Activated CD8-positive, alpha-beta memory T cell treated with anti-CD3 and anti-CD28 coated beads, Interleukin-2, amount 50 U/mL, for 1 hour (primary cell): ENCODE measurements around the gene ERRFI1.
"Not testable (repeated sequence)": the region's sequence is repeated elsewhere in the genome, so short reads cannot be mapped to it uniquely, and the experiment has no call there.

Experiments
- DNase-seq: peaks from one replicate; pipeline ENCODE4 v3.0.0-alpha.2; 2020; ENCODE audit errors: extremely low read depth

ERRFI1 gene, protein sequence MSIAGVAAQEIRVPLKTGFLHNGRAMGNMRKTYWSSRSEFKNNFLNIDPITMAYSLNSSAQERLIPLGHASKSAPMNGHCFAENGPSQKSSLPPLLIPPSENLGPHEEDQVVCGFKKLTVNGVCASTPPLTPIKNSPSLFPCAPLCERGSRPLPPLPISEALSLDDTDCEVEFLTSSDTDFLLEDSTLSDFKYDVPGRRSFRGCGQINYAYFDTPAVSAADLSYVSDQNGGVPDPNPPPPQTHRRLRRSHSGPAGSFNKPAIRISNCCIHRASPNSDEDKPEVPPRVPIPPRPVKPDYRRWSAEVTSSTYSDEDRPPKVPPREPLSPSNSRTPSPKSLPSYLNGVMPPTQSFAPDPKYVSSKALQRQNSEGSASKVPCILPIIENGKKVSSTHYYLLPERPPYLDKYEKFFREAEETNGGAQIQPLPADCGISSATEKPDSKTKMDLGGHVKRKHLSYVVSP

DNA sequence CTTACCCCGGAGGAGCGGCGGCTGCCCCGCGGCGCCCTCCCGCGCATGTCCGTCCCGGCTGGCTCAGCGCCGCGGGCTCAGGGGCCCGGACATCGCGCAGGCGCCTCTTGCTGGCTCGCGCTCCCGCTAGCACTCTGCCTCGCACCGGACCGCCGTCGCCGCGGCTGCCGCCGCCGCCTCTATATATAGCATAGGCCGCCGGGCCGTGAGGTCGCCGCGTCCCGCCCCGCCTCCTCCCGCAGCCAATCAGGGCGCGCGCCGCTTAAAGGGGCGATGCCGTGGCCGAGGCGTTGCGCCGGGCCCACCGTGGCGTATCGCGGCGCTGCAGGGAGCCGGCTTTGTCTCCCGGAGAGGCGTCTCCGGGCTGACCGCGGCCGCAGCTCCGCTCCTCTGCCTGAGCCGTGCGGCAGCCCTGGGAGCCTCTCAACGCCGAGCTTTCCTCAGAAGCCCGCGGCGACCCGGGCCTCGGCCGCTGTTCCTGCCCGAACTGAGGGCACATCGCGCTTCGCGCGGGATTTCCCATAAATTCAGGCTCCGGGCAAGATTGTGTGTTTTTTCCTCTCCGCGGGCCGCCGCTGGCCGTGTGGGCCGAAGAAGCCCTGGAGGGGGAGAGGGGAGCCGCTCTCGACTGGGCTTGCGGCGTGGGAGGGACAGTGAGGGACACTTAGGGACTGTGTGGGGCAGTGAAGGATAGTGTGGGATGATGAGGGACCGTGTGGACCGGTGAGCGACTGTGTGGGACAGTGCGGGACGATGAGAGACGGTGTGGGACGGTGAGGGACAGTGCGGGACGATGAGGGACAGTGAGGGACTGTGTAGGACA lies at the start of gene ERRFI1:
Gene ERRFI1, minus strand, starts transcription at position 157 of the 823 bp plus-strand sequence. CDS start 10,690 bp downstream, outside the sequence.
- peak; percentile 59 for DNase-seq

DNA sequence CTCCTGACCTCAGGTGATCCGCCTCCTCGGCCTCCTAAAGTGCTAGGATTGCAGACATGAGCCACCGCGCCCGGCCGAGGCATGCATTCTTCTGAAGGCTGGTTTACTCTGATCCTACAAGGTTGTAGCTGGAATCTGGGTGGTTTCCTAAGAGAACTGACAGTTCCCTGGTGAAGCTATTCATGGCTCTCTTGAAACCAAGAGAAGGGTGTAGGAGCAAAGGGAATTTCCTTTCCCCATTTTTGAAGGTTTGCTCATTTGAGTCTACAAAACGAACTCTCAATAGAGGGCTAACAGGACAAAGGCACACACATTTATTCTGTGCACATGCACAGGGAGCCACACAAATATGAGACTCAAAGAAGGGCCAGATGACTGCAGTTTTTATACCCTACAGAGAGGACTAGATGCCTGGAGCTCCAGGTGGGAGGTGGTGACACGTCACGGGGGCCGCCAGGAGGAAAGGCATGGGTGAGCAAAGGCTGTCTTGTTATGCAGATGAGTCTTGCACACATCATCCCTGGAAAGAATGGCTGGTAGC lies 49.5 kb upstream of the ERRFI1 start:
- DNase-seq, result no peak

DNA sequence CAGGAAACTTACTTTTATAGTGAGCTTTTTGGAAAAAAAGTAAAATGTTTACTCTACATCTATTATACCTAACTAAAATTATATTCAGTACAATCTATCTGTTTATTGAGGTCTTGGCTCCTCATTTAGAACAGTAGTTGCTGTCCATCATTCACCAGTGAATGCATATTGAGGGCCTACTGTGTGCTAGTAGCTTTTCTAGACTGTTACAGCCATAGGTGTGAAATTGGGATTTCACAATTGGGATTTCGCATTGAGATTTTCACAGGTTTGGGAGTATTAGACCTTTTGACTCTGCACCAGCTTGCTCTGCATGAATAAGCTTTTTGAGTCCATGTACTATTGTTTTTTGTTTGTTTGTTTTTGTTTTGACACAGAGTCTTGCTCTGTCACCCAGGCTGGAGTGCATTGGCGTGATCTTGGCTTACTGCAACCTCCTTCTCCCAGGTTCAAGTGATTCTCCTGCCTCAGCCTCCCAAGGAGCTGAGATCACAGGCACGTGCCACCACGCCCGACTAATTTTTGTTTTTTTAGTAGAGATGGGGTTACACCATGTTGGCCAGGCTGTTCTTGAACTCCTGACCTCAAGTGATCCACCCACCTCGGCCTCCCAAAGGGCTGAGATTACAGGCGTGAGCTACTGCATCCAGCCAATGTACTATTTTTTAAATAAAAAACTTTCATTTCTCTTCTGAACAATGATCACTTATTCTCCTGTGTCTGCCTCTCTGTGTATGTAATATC lies 47.2 kb upstream of the ERRFI1 start:
- no peak for DNase-seq

DNA sequence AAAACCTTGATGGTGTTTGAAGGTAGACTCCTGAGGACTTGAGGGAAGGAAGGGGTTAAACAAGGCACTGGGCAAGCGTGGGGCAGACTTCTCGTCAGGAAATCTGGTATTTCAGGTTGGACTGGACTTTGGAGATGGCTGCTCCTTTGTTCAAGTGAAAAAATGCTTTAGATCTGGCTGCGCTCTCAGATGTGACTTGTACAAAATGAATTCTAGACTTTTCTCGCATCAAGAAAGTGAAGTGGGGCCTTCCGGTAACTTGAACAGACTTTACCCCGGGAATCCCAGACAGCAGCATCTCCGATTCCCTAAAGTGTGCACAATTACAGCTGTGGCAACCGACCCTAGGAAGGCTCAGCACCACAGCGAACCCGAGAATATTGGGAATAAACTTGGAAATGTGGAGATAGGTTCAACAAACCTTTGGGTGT lies 44.3 kb upstream of the ERRFI1 start:
- no peak for DNase-seq

DNA sequence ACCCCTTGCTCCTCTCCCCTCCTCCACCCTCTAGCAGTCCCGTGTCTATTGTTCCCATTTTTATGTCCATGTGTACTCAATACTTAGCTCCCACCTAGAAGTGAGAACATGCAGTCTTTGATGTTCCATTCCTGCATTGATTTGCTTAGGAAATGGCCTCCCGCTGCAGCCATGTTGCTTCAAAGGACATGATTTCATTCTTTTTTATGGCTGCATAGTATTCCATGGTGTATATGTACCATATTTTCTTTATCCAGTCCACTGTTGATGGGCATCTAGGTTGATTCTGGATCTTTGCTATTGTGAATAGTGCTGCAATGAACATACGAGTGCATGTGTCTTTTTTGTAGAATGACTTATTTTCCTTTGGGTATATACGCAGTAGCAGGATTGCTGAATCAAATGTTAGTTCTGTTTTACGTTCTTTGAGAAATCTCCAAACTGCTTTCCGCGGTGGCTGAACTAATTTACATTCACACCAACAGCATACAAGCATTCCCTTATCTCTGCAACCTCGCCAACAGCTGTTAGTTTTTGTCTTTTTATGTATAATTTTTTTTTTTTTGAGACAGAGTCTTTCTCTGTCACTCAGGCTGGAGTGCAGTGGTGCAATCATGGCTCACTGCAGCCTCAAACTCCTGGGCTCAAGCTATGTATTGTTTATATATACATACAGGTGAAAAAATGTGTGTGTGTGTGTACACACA lies 43.7 kb upstream of the ERRFI1 start:
- not testable (repeated sequence) for DNase-seq

DNA sequence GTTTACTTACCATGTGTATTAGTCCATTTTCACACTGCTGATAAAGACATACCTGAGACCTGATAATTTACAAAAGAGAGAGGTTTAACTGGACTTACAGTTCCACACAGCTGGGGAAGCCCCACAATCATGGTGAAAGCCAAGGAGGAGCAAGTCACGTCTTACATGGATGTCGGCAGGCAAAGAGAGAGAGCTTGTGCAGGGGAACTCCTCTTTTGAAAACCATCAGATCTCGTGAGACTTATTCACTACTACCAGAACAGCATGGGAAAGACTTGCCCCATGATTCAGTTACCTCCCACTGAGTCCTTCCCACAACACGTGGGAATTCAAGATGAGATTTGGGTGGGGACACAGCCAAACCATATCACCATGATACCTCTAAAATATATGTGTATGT lies 39.3 kb upstream of the ERRFI1 start:
- no peak for DNase-seq

DNA sequence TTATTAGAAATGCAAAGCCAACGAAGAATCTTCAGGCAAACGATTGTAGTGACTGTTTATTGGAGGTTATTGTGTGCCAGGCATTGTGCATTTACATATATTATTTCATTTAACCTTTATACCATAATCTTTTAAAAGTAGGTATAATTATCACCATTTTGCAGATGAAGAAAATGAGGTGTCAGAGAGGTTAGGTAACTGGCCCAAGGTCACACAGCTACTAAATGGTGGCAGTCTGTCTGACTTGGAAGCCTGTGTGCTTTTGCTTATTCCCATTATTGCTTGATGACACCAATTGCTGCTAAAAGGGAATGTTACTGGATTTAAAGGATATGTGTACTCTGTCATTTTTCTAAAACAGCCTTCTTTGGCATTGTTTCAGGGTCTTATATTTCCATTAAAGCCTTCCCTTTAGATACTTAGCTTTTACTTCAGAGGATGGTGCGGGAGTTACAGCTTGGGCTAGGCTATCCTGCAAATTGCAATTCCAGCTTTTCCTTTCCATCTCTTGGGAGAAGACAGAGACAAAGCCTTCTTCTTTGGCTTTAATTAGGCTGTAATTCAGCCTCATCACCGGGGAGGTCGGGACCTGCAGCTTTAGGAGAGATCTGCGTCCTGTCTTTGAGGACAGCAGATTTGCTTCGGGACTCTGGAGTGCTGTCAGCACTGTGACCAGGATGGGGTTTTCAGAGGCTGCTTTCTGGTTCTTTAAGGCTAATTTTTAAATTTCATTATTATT lies 37.4 kb upstream of the ERRFI1 start:
- no peak for DNase-seq

DNA sequence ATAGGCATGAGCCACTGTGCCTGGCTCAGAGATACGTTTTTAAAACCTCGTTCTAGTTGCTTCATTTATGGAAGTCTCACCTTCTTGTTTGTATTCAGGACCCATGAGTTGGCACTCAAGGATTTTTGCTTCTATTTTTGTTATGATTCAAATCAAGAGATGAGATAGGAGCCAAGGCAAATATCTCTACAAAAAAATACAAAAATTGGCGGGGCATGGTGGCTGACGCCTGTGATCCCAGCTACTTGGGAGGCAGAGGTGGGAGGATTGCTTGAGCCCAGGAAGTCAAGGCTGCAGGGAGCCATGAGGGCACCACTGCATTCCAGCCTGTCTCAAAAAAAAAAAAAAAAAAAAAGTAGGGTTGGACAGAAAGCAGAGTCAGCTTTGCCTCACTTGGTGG lies 36.8 kb upstream of the ERRFI1 start:
- no peak for DNase-seq

DNA sequence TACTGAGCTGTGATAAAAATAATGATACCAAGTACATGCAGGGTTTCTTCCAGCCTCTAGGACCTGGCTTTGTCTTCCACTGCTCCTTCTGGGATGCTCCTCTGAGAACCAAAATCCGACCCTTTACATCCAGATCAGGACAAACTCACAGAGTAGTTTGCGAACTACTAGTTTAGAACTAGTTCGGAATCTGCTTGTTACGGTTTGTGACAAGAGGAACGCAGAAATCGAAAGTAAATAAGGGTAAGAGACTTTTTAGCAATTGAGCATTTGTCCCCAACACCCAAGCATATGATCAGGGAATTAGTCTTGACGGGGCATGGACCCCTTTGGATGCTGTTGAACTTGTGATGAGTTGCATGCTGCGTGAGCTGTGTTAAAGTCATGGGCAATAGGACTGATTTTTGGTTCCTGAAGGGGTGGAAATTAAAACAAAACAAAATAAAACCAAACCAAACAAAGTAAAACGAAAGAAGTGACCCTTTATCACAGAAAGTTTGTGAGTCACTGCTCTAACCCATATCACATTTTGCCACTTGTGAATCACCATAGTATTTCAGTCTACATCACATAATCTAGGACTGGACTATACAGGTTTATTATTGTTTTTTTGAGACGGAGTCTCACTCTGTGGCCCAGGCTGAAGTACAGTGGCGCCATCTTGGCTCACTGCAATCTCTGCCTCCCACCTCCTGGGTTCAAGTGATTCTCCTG lies 35.7 kb upstream of the ERRFI1 start:
- DNase-seq, result no peak

DNA sequence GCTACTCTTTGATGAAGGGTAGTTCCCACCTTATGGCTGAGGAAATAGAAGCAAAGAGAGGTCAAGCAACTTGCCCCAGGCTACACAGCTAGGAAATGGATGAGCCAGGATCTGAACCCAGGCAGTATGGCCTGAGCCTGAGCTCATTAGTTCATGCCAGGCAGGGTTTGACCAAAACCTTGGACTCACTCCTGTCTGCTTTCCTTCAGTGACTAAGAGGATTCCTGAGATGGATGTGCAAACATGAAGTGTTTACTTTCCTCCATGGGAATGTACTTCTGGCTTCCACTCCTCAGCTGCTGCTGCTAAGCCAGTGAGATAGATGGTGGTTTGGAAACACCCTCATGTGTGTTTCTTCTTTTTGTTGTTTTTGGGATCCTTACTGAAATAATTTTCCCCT lies 35.1 kb upstream of the ERRFI1 start:
- no peak for DNase-seq

DNA sequence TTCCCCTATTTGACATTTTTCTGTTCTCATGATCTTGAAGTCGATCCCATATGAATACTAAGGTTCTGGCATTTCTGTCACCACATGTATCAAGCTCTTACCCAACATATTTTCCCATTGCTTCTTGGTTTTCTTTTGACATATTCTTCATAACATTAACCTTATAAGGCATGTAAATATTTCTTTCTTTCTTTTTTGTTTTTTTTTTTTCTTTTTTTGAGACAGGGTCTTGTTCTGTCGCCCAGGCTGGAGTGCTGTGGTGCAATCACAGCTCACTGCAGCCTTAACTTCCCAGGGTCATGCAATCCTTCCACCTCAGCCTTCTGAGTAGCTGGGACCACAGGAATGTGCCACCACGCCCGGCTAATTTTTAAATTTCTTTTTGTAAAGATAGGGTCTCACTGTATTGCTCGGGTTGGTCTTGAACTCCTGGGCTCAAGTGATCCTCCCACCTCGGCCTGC lies 33.1 kb upstream of the ERRFI1 start:
- DNase-seq, result no peak

DNA sequence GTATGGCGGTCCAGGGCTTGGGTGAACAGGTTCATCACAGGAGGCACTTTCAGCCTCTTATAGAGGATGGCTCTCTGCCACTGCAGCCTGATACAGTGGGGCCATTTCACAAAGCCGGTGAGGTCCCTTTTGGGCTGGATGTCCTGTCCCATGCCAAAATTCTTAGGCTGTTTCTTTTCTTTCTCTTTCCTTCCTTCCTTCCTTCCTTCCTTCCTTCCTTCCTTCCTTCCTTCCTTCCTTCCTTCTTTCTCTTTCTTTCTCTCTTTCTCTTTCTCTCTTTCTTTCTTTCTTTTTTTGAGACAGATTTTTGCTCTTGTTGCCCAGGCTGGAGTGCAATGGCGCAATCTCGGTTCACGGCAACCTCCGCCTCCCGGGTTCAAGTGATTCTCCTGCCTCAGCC lies 31.7 kb upstream of the ERRFI1 start:
- not testable (repeated sequence) for DNase-seq

DNA sequence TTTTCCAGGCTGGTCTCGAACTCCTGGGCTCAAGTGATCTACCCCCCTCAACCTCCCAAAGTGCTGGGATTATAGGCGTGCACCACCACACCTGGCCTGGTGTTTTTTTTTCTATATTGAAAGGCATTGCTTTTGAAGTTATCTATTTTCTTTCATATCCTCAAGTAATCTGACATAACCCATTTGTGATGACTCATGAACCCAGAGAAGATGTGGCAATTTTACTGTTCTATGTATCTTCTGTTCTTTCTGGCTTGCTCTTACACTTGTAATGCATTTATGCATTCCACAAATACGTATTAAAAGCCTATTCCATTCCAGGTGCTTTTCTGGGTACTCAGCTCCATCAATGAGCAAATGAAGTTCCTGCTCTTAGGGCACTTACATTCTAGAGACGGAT lies 29.9 kb upstream of the ERRFI1 start:
- DNase-seq, result no peak

DNA sequence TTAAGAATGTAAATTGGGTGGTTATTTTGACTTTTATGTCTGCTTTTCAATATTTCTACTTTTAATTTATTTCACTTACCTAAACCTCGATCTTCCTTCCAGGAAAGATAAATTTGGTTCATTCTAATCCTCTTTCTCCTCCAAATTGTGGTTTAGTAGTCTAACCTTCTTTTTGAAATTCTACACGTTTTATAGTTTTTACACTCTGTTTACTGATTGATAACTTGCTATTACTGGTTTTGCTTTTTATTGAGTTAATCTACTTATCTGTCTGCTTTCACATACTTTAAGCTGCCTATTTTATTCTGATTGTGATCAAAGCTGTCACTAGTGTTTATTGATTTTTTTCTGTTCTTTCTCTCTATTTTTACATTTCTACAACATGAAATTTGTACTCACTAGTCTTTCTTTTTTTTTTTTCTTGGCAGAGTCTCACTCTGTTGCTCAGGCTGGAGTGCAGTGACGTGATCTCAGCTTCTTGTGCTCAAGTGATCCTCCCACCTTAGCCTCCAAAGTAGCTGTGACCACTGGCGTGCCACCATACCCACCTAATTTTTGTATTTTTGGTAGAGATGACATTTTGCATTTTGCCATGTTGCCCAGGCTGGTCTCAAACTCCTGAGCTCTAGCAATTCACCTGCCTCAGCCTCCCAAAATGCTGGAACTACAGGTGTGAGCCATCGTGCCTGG lies 27.9 kb upstream of the ERRFI1 start:
- no peak for DNase-seq

DNA sequence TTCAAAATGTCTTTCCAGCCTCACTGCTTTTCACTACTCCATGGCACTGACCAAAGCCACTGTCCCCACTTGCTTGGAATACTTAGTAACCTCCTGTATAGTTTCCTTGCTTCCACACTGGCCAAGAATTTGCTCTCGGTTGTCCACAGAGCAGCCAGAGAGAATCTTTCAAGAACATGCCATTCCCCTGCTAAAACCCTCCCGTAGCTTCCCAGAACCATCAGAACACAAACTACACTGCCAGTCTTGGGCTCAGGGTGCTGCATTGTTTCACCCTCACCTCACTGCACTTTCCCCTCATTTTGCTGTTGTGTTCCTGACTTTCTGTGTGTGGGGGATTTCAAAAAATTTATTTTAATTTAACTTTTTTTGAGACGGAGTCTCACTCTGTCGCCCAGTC lies 25.5 kb upstream of the ERRFI1 start:
- DNase-seq, result no peak

DNA sequence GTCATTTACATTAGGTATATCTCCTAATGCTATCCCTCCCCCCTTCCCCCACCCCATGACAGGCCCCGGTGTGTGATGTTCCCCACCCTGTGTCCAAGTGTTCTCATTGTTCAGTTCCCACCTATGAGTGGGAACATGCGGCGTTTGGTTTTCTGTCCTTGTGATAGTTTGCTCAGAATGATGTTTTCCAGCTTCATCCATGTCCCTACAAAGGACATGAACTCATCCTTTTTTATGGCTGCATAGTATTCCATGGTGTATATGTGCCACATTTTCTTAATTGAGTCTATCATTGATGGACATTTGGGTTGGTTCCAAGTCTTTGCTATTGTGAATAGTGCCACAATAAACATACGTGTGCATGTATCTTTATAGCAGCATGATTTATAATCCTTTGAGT lies 23.1 kb upstream of the ERRFI1 start:
- DNase-seq, result not testable (repeated sequence)

DNA sequence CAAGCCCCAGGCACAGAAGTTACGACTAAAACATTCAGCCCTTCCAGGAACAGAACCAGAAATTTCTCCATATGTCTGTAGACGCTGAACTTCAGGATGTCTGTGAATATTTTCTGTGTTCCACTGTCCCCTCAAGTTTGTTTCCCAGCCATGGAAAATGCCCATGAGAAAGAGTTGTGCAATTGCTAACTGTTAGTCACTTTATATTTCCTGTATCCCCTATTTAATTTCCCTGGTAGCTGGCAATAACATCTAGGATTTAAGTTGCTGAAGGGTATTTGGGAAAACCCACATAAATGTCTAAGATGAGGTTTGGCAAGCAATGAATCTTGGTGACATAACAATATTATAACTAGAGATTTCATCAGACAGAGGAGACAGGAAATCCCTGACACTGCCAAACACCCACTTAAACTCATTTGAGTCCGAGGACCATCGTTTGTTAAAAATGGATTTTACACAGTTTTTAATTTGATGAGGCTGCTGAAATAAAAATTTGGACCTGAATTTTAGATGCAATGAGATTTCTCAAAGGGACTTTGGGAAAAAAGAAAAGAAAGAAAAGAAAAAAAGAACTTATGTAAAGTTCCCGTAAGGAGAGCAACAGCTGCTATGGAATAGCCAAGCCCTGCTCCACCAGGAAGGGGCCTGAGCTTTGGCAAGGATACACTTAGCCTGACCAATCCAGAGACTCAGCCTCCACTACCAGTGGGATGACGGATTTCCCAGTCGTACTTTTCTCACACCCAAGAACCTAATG lies 21.8 kb upstream of the ERRFI1 start:
- no peak for DNase-seq

DNA sequence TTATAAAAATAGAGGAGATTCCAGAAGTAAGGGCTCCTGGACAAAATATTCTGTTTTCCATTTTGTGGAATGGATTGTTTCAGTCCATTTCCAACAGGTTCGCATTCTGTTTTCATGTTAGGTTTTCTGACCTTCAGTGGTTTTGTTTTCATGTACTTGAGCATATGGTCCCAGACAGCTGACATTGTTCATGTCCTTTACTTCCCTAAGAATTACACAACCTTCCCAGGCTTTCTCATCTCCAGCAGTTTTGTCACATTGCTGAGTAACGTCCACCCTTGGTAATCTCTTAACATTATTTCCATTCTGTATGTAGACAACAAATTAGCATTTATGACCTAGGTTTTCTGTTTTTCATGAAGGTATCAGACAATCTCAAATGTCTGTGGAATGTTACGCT lies 21.0 kb upstream of the ERRFI1 start:
- no peak for DNase-seq
